Esophagus muscularis mucosa (tissue), 4 donors: ENCODE data around the gene CYP46A1. TPM values are rescaled to one million over a fixed set of nuclear protein-coding genes. Genes with fewer than 3 reads are reported as not detected.

Experiments
- DNase-seq: peaks from one replicate; pipeline ENCODE4 v3.0.0-alpha.2; 2017; ENCODE audit errors: extremely low spot score
- H3K27ac ChIP-seq, 4 donors: fragments of 200-600 bp; sonication (generic); replicated peaks in 1 of 4; 1 replicate in 3 of 4; 2 replicates in 1 of 4; pipeline ENCODE4 v1.5.1; 2016 to 2019; ENCODE audit warnings: mild to moderate bottlenecking in 1 of 4
- H3K27me3 ChIP-seq, 4 donors: fragments of 200-600 bp; sonication (generic); one replicate each; pipeline versions ENCODE4 v1.5.1 to v1.6.0; 2016 to 2019
- H3K36me3 ChIP-seq, 4 donors: fragments of 200-600 bp; sonication (generic); one replicate each; pipeline ENCODE4 v1.5.1; 2016 to 2019
- H3K4me1 ChIP-seq, 4 donors: fragments of 200-600 bp; sonication (generic); one replicate each; pipeline ENCODE4 v1.5.1; 2016 to 2019
- H3K4me3 ChIP-seq, 4 donors: fragments of 200-600 bp; sonication (generic); 1 replicate in 2 of 4; 2 replicates in 2 of 4; pipeline ENCODE4 v1.5.1; 2016 to 2019; ENCODE audit warnings: mild to moderate bottlenecking in 4 of 4, moderate library complexity in 1 of 4
- H3K9me3 ChIP-seq, 4 donors: fragments of 200-600 bp; sonication (generic); 1 replicate in 3 of 4; 2 replicates in 1 of 4; pipeline ENCODE4 v1.5.1; 2016 to 2019
- CTCF ChIP-seq, 3 experiments: fragments of 200-600 bp in 2 of 3; fragments of 450-650 bp in 1 of 3; sonication (generic) in 2 of 3; IDR thresholded peaks; one replicate each; pipeline ENCODE4 v1.5.1; 2017 to 2019; ENCODE audit warnings: antibody characterized with exemption in 3 of 3, mild to moderate bottlenecking in 2 of 3, moderate library complexity in 1 of 3
- EP300 ChIP-seq: sonication (generic); formaldehyde crosslinking; IDR thresholded peaks from one replicate; pipeline ENCODE4 v1.6.1; 2017; ENCODE audit warnings: antibody characterized with exemption
- POLR2A ChIP-seq: fragments of 450-650 bp; IDR thresholded peaks from one replicate; pipeline ENCODE4 v1.6.1; 2017; ENCODE audit warnings: antibody characterized with exemption, moderate library complexity, mild to moderate bottlenecking, low read depth
- POLR2AphosphoS5 ChIP-seq, 2 donors: sonication (generic); formaldehyde crosslinking; IDR thresholded peaks; one replicate each; pipeline ENCODE4 v1.6.1; 2017; ENCODE audit warnings: antibody characterized with exemption in 2 of 2
- WGBS: methylation state at CpG from one replicate; pipeline ENCODE4 v1.1.5; 2018; 5-methylcytosine and 5-hydroxymethylcytosine counted together
- intact Hi-C: fragments of 100-400 bp; cut with DNase I; formaldehyde crosslinking; loops from one replicate; pipeline ENCODE4 v1.15.1; 2023
- total RNA-seq, 4 donors: library from RNA; depleted of rRNA; stranded (reverse); fragments of >200 nt; gene quantifications; one replicate each; pipeline versions ENCODE4 v1.1.0 to v1.2.1, GENCODE V29; 2016

CYP46A1 gene
- total RNA-seq, 4 donors from 2014 or later = 1.2 to 2.5 (median 1.9) TPM

- intact Hi-C loops = no loop called here
- no peak overlapping the region for H3K27ac ChIP-seq
These were observed 20.6 kb upstream of the CYP46A1 start for GRCh38 chr14:99663386-99664057.

GRCh38 chr14:99664058-99664936 lies 19.8 kb upstream of the CYP46A1 start:
- intact Hi-C loops = no loop called here
- Histone ChIP-seq H3K4me1 (peaks cover 6 to 14% (median 11%) of the 10 kb centered on the region in 4 donors), H3K36me3 (peaks cover 0 to 61% (median 15%) of the 10 kb centered on the region in 4 donors), H3K4me3 (no peak overlapping the region), H3K9me3 (no peaks in the 10 kb centered on the region), H3K27me3 (peaks cover 0 to 26% (median 3%) of the 10 kb centered on the region in 4 donors), H3K27ac (no peak overlapping the region)
- DNase-seq = no peak
- 73% methylated on average over 3 of the region's 8 CpGs for WGBS
- no peak for TF ChIP-seq EP300
- no peak for TF ChIP-seq POLR2A
- no peak for TF ChIP-seq CTCF (IDR thresholded peaks at IDR 0.05)
- no peak for TF ChIP-seq POLR2AphosphoS5 (IDR thresholded peaks at IDR 0.05)

More at GRCh38 chr14:99663386-99664057, 20.6 kb upstream of the CYP46A1 start:
- no peak overlapping the region for H3K4me3 ChIP-seq
- DNase-seq = no peak
- WGBS = 82% methylated on average over 12 of the region's 12 CpGs
- peaks cover 0 to 30% (median 5%) of the 10 kb centered on the region in 4 donors for H3K27me3 ChIP-seq
- peaks cover 8 to 16% (median 14%) of the 10 kb centered on the region in 4 donors for H3K4me1 ChIP-seq
- H3K36me3 ChIP-seq = peaks cover 0 to 53% (median 11%) of the 10 kb centered on the region in 4 donors
- no peaks in the 10 kb centered on the region for H3K9me3 ChIP-seq
- no peak for TF ChIP-seq EP300
- TF ChIP-seq POLR2AphosphoS5 (IDR thresholded peaks at IDR 0.05) = no peak
- no peak for TF ChIP-seq CTCF (IDR thresholded peaks at IDR 0.05)
- no peak for TF ChIP-seq POLR2A

- intact Hi-C loops = no loop called here
- 76% methylated on average over 10 of the region's 12 CpGs for WGBS
- H3K9me3 ChIP-seq = no peaks in the 10 kb centered on the region
- DNase-seq = no peak
- H3K4me1 ChIP-seq = peaks cover 3 to 8% (median 5%) of the 10 kb centered on the region in 4 donors
- no peak for TF ChIP-seq POLR2A
- TF ChIP-seq CTCF (IDR thresholded peaks at IDR 0.05) = no peak
- TF ChIP-seq EP300 = no peak
- TF ChIP-seq POLR2AphosphoS5 (IDR thresholded peaks at IDR 0.05) = no peak
- H3K27ac ChIP-seq = no peak overlapping the region
- peaks cover 0 to 64% (median 15%) of the 10 kb centered on the region in 4 donors for H3K36me3 ChIP-seq
- peaks cover 0 to 20% (median 2%) of the 10 kb centered on the region in 4 donors for H3K27me3 ChIP-seq
- H3K4me3 ChIP-seq = no peak overlapping the region
These were observed 19.2 kb upstream of the CYP46A1 start for GRCh38 chr14:99664937-99665273.

GRCh38 chr14:99666533-99666932 lies 17.6 kb upstream of the CYP46A1 start:
- H3K27ac ChIP-seq = no peak overlapping the region
- no peak for DNase-seq
- WGBS = 63% methylated on average over 5 of the region's 6 CpGs
- intact Hi-C loops = no loop called here
- H3K27me3 ChIP-seq = peaks cover 0 to 7% (median 0%) of the 10 kb centered on the region in 4 donors
- peaks cover 0 to 63% (median 14%) of the 10 kb centered on the region in 4 donors for H3K36me3 ChIP-seq
- no peak overlapping the region for H3K4me3 ChIP-seq
- TF ChIP-seq POLR2A (no peak), CTCF (IDR thresholded peaks at IDR 0.05) (no peak), POLR2AphosphoS5 (IDR thresholded peaks at IDR 0.05) (no peak), EP300 (no peak)
- no peaks in the 10 kb centered on the region for H3K9me3 ChIP-seq
- no peaks in the 10 kb centered on the region for H3K4me1 ChIP-seq
